Measurements from ENCODE around the gene VLDLR. TPM values are rescaled to one million over a fixed set of nuclear protein-coding genes. Genes with fewer than 3 reads are reported as not detected.

Gene VLDLR
- total RNA-seq, 1 donor from 2014 or later = 15.9 TPM

Other genes starting within 250 kb of the VLDLR start
- gene KCNV2, start 95.7 kb downstream of the VLDLR start, total RNA-seq = not detected
- gene PUM3, start 222.3 kb downstream of the VLDLR start, total RNA-seq = 35.4 TPM

Data from skin of body (tissue), 1 donor.